GM12872 (cell line): ENCODE results near the gene ADGRA1.

Experiments used
- CTCF ChIP-seq: IDR thresholded peaks from 3 replicates; pipeline ENCODE4 v1.5.1; 2011; ENCODE audit warnings: low read depth, mild to moderate bottlenecking, low read length, moderate library complexity; ENCODE audit not compliant: insufficient read depth

ADGRA1 gene

GRCh38 chr10:133133471-133134231, 45.9 kb downstream of the ADGRA1 start:
- no peak for TF ChIP-seq CTCF

GRCh38 chr10:133134411-133135115, 46.8 kb downstream of the ADGRA1 start:
- no peak for TF ChIP-seq CTCF

GRCh38 chr10:133135116-133135465, 47.4 kb downstream of the ADGRA1 start:
- TF ChIP-seq CTCF: no peak

GRCh38 chr10:133139551-133140065, 51.9 kb downstream of the ADGRA1 start:
- TF ChIP-seq CTCF: no peak

GRCh38 chr10:133140417-133141143, 52.9 kb downstream of the ADGRA1 start:
- TF ChIP-seq CTCF: no peak

GRCh38 chr10:133141144-133141957, 53.6 kb downstream of the ADGRA1 start:
- no peak for TF ChIP-seq CTCF
